WERI-Rb-1 (cell line): ENCODE results near the gene PLPP6.

Source experiments
- DNase-seq: peaks from one replicate; pipeline ENCODE4 v3.0.0-alpha.2; 2020
- H3K27ac ChIP-seq: fragments of 250-450 bp; sonication (Bioruptor Pico); 2 replicates; pipeline ENCODE4 v1.5.1; 2020; ENCODE audit warnings: mild to moderate bottlenecking, moderate library complexity
- H3K27me3 ChIP-seq: fragments of 250-450 bp; sonication (Bioruptor Pico); 2 replicates; pipeline ENCODE4 v1.5.1; 2021; ENCODE audit warnings: mild to moderate bottlenecking, low read depth, moderate library complexity; ENCODE audit not compliant: insufficient read depth, severe bottlenecking
- H3K36me3 ChIP-seq: fragments of 250-450 bp; sonication (Bioruptor Pico); 2 replicates; pipeline ENCODE4 v1.5.1; 2020; ENCODE audit warnings: mild to moderate bottlenecking, moderate library complexity
- H3K4me3 ChIP-seq: 2 replicates; pipeline ENCODE4 v1.5.1; 2011; ENCODE audit warnings: low read depth, mild to moderate bottlenecking, control low read depth, low read length
- H3K9me3 ChIP-seq: fragments of 250-450 bp; sonication (Bioruptor Pico); 2 replicates; pipeline ENCODE4 v1.5.1; 2021; ENCODE audit warnings: mild to moderate bottlenecking, moderate library complexity; ENCODE audit not compliant: severe bottlenecking
- TF ChIP-seq, protein P1 (sequence below): IDR thresholded peaks from 2 replicates; pipeline ENCODE4 v1.5.1; 2011; ENCODE audit warnings: low read depth, mild to moderate bottlenecking, control low read depth, inconsistent platforms, low read length

The PLPP6 gene

GRCh38 chr9:4662108-4662988, at the start of gene PLPP6:
Gene PLPP6, plus strand, starts transcription at chr9:4662294. Its CDS starts 82 bp downstream, at chr9:4662376.
- Histone ChIP-seq H3K9me3 (no peaks in the 10 kb centered on the region), H3K27ac (peak within 1 kb of the TSS; percentile 69), H3K4me3 (peak within 1 kb of the TSS; percentile 81), H3K27me3 (no peaks in the 10 kb centered on the region), H3K36me3 (0 out of 2 replicates have a peak, but pooled peaks cover 3% of the 10 kb centered on the region)
- TF ChIP-seq, protein P1, sequence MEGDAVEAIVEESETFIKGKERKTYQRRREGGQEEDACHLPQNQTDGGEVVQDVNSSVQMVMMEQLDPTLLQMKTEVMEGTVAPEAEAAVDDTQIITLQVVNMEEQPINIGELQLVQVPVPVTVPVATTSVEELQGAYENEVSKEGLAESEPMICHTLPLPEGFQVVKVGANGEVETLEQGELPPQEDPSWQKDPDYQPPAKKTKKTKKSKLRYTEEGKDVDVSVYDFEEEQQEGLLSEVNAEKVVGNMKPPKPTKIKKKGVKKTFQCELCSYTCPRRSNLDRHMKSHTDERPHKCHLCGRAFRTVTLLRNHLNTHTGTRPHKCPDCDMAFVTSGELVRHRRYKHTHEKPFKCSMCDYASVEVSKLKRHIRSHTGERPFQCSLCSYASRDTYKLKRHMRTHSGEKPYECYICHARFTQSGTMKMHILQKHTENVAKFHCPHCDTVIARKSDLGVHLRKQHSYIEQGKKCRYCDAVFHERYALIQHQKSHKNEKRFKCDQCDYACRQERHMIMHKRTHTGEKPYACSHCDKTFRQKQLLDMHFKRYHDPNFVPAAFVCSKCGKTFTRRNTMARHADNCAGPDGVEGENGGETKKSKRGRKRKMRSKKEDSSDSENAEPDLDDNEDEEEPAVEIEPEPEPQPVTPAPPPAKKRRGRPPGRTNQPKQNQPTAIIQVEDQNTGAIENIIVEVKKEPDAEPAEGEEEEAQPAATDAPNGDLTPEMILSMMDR: peak; percentile 68
- DNase-seq: peak; percentile 92

GRCh38 chr9:4614627-4615026, 47.5 kb upstream of the PLPP6 start:
- Histone ChIP-seq H3K4me3 (no peak overlapping the region), H3K9me3 (no peaks in the 10 kb centered on the region), H3K27ac (no peak overlapping the region), H3K36me3 (no peaks in the 10 kb centered on the region), H3K27me3 (no peaks in the 10 kb centered on the region)
- TF ChIP-seq, protein P1: no peak
- DNase-seq: no peak

DNA sequence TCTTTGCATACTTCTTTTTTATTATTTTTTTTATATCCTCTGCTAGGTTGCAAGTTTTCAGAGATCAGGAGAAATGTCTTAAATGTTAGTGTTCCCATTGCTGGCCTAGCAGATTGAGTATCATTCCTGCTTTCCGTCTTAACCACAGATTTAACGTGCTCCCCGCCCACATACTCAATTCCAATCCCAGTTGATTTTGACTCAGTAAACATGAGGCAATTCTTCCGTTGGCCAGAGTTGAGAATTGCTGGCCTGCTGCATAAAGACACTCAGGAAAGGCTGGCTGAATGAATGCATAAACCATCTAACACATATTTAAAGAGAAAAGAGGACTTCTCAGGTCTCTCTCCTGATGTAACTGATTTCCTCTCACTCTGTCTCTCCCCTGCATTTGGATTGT, 46.8 kb upstream of the PLPP6 start:
- Histone ChIP-seq H3K36me3 (no peaks in the 10 kb centered on the region), H3K9me3 (no peaks in the 10 kb centered on the region), H3K4me3 (no peak overlapping the region), H3K27me3 (no peaks in the 10 kb centered on the region), H3K27ac (no peak overlapping the region)
- no peak for DNase-seq
- TF ChIP-seq, protein P1: no peak

DNA sequence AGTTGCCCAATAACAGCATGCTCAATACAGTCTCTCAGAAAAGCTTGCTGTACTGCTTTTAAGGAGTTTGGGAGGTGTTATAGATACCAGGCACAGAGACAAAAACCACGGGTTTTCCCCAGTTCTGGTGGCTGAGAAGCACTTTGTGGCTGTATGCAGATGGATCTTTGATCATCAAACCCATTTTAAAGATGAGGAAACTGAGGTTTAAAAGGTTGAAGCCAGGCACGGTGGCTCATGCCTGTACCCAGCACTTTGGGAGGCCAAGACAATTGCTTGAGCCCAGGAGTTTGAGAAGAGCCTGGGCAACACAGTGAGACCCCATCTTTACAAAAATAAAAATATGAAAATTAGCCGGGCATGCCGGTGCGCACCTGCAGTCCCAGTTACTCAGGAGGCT, 46.3 kb upstream of the PLPP6 start:
- H3K36me3 ChIP-seq: no peaks in the 10 kb centered on the region
- no peak overlapping the region for H3K4me3 ChIP-seq
- H3K27ac ChIP-seq: no peak overlapping the region
- TF ChIP-seq, protein P1: no peak
- DNase-seq: no peak
- no peaks in the 10 kb centered on the region for H3K9me3 ChIP-seq
- no peaks in the 10 kb centered on the region for H3K27me3 ChIP-seq

GRCh38 chr9:4617752-4618151, 44.3 kb upstream of the PLPP6 start:
- H3K27ac ChIP-seq: no peak overlapping the region
- no peak for DNase-seq
- H3K4me3 ChIP-seq: no peak overlapping the region
- H3K9me3 ChIP-seq: no peaks in the 10 kb centered on the region
- TF ChIP-seq, protein P1: no peak
- H3K27me3 ChIP-seq: no peaks in the 10 kb centered on the region
- no peaks in the 10 kb centered on the region for H3K36me3 ChIP-seq
